IMR-90 (cell line): Measurements from ENCODE around the gene MRPS34. TPM values are rescaled to one million over a fixed set of nuclear protein-coding genes. Genes with fewer than 3 reads are reported as not detected.

Source experiments
- ATAC-seq: fragments of 200-7000 bp; cut with Tn5 transposase; 2 replicates; pipeline ENCODE4 v1.9.1; 2020; ENCODE audit warnings: low read depth, mild to moderate bottlenecking, moderate library complexity
- BruUV-seq: library from RNA; stranded (reverse); fragments of 400-500 nt; replicated peaks from 2 replicates; lab custom pipeline; 2021; lab: Mats Ljungman, UMichigan
- CTCF ChIA-PET: fragments of 300-600 bp; formaldehyde crosslinking; extraction: SDS; loops from one replicate; lab custom pipeline; 2021; ENCODE audit warnings: antibody characterized with exemption; lab: Yijun Ruan, JAX
- POLR2A ChIA-PET: fragments of 300-600 bp; sonication (Branson Sonifier 250); formaldehyde crosslinking; loops from one replicate; lab custom pipeline; 2022; ENCODE audit warnings: antibody characterized with exemption; ENCODE audit not compliant: unreplicated experiment; lab: Charles Lee
- DNase-seq: peaks from one replicate; pipeline ENCODE4 v3.0.0; 2013
- H2AFZ ChIP-seq: replicated peaks from 2 replicates; pipeline ENCODE3; 2013; ENCODE audit warnings: low read length, mild to moderate bottlenecking; ENCODE audit not compliant: poor library complexity
- H2AK5ac ChIP-seq: 2 replicates; pipeline ENCODE4 v1.6.1; 2013; ENCODE audit warnings: low read depth, low read length, inconsistent platforms
- H2AK9ac ChIP-seq: replicated peaks from 2 replicates; pipeline ENCODE3; 2013; ENCODE audit warnings: mild to moderate bottlenecking, low read depth, low read length, moderate library complexity; ENCODE audit not compliant: poor library complexity
- H2BK120ac ChIP-seq: 2 replicates; pipeline ENCODE4 v1.6.1; 2013; ENCODE audit warnings: low read depth, low read length, inconsistent platforms
- H2BK15ac ChIP-seq: 3 replicates; pipeline ENCODE4 v1.6.1; 2013; ENCODE audit warnings: low read depth, low read length, inconsistent platforms
- H2BK20ac ChIP-seq: 2 replicates; pipeline ENCODE4 v1.6.1; 2013; ENCODE audit warnings: low read depth, mild to moderate bottlenecking, inconsistent platforms, low read length, moderate library complexity
- H2BK5ac ChIP-seq: 2 replicates; pipeline ENCODE4 v1.6.1; 2013; ENCODE audit warnings: mild to moderate bottlenecking, low read depth, low read length, inconsistent platforms; ENCODE audit not compliant: poor library complexity, severe bottlenecking
- H3K14ac ChIP-seq: replicated peaks from 2 replicates; pipeline ENCODE4 v1.6.1; 2013; ENCODE audit warnings: low read depth, low read length, inconsistent platforms
- H3K18ac ChIP-seq: 2 replicates; pipeline ENCODE4 v1.6.1; 2013; ENCODE audit warnings: low read depth, low read length, control low read depth
- H3K23ac ChIP-seq: 2 replicates; pipeline ENCODE4 v1.6.1; 2013; ENCODE audit warnings: low read depth, low read length, inconsistent platforms
- H3K27ac ChIP-seq: 2 replicates; pipeline ENCODE4 v1.5.1; 2013; ENCODE audit warnings: mild to moderate bottlenecking, control low read depth, low read length; ENCODE audit not compliant: insufficient read depth
- H3K27me3 ChIP-seq: 2 replicates; pipeline ENCODE4 v1.6.1; 2013; ENCODE audit warnings: low read length; ENCODE audit not compliant: control insufficient read depth, insufficient read depth
- H3K36me3 ChIP-seq: 2 replicates; pipeline ENCODE4 v1.6.1; 2013; ENCODE audit warnings: low read length, mixed read lengths; ENCODE audit not compliant: control insufficient read depth, insufficient read depth
- H3K4ac ChIP-seq: 2 replicates; pipeline ENCODE4 v1.6.1; 2013; ENCODE audit warnings: low read depth, low read length, inconsistent platforms
- H3K4me1 ChIP-seq: 2 replicates; pipeline ENCODE4 v1.6.1; 2013; ENCODE audit warnings: low read length, mixed read lengths; ENCODE audit not compliant: control insufficient read depth, insufficient read depth
- H3K4me2 ChIP-seq: 2 replicates; pipeline ENCODE4 v1.6.1; 2013; ENCODE audit warnings: low read depth, mild to moderate bottlenecking, control low read depth, low read length, moderate library complexity
- H3K4me3 ChIP-seq: 2 replicates; pipeline ENCODE4 v1.5.1; 2013; ENCODE audit warnings: low read depth, mild to moderate bottlenecking, control low read depth, low read length, moderate library complexity; ENCODE audit not compliant: insufficient read depth
- H3K56ac ChIP-seq: 2 replicates; pipeline ENCODE4 v1.6.1; 2013; ENCODE audit warnings: low read length, inconsistent platforms; ENCODE audit not compliant: insufficient read depth; ENCODE audit errors: extremely low read depth
- H3K79me1 ChIP-seq, 2 experiments: 2 replicates each; pipeline ENCODE4 v1.6.1; 2013; ENCODE audit warnings: low read length in 2 of 2, inconsistent platforms in 1 of 2, low read depth in 1 of 2
- H3K9ac ChIP-seq: 2 replicates; pipeline ENCODE4 v1.6.1; 2013; ENCODE audit warnings: low read depth, low read length, control low read depth
- H3K9me1 ChIP-seq: 2 replicates; pipeline ENCODE4 v1.6.1; 2013; ENCODE audit warnings: low read length, inconsistent platforms; ENCODE audit not compliant: insufficient read depth
- H3K9me3 ChIP-seq: 2 replicates; pipeline ENCODE4 v1.6.1; 2013; ENCODE audit warnings: low read length; ENCODE audit not compliant: control insufficient read depth, insufficient read depth
- H4K20me1 ChIP-seq: 2 replicates; pipeline ENCODE4 v1.6.1; 2013; ENCODE audit warnings: low read length, inconsistent platforms; ENCODE audit not compliant: insufficient read depth
- H4K5ac ChIP-seq: 2 replicates; pipeline ENCODE4 v1.6.1; 2013; ENCODE audit warnings: mild to moderate bottlenecking, low read depth, low read length, control low read depth
- H4K8ac ChIP-seq, 2 experiments: 2 replicates each; pipeline ENCODE4 v1.6.1; 2013; ENCODE audit warnings: low read depth in 2 of 2, low read length in 2 of 2, control low read depth in 1 of 2, inconsistent platforms in 1 of 2
- H4K91ac ChIP-seq: 2 replicates; pipeline ENCODE4 v1.6.1; 2013; ENCODE audit warnings: low read depth, low read length, inconsistent platforms; ENCODE audit not compliant: insufficient read depth
- CHD1 ChIP-seq: IDR thresholded peaks from 2 replicates; pipeline ENCODE4 v1.6.1; 2012; ENCODE audit warnings: low read depth, low read length, improper control_type of control experiment
- ELK1 ChIP-seq: fragments of 150-350 bp; IDR thresholded peaks from 2 replicates; pipeline ENCODE4 v1.6.1; 2016; ENCODE audit warnings: low read depth, mild to moderate bottlenecking, low read length, moderate library complexity, borderline replicate concordance
- FOS ChIP-seq: fragments of 150-350 bp; IDR thresholded peaks from 2 replicates; pipeline ENCODE4 v1.6.1; 2016; ENCODE audit warnings: low read depth, low read length
- NFE2L2 ChIP-seq: fragments of 150-350 bp; IDR thresholded peaks from 2 replicates; pipeline ENCODE4 v1.6.1; 2016; ENCODE audit warnings: low read depth, mild to moderate bottlenecking, low read length
- SMC3 ChIP-seq: fragments of 150-350 bp; IDR thresholded peaks from 2 replicates; pipeline ENCODE4 v1.6.1; 2016; ENCODE audit warnings: low read depth, mild to moderate bottlenecking, antibody characterized with exemption, low read length, moderate library complexity
- WGBS, 2 experiments: methylation state at CpG; one replicate each; pipeline versions ENCODE4 v1.1.5 to v1.1.7; 2013; ENCODE audit warnings: missing lambda C conversion rate in 2 of 2; ENCODE audit not compliant: insufficient read length in 1 of 2; ENCODE audit errors: extremely low coverage in 2 of 2; 5-methylcytosine and 5-hydroxymethylcytosine counted together
- dilution Hi-C: fragments of 300-500 bp; cut with HindIII; formaldehyde crosslinking; loops from one replicate; pipeline ENCODE4 v1.14.3; 2018; ENCODE audit warnings: low sequenced_read_pairs; ENCODE audit not compliant: unreplicated experiment
- in situ Hi-C: fragments of 300-500 bp; cut with MboI; formaldehyde crosslinking; loops from 3 replicates; pipeline ENCODE4 v1.14.3; 2019; ENCODE audit warnings: low sequenced_read_pairs, inconsistent platforms, mixed read lengths
- intact Hi-C: fragments of 100-400 bp; cut with micrococcal nuclease; formaldehyde crosslinking; loops from 2 replicates; pipeline ENCODE4 v1.10.0; 2022
- polyA plus RNA-seq, 3 experiments: library from polyadenylated mRNA; depleted of rRNA; stranded (reverse); fragments of >200 nt; gene quantifications; 2 replicates each; pipeline ENCODE4 v1.2.3, GENCODE V29; 2012; ENCODE audit warnings: low replicate concordance in 1 of 3
- total RNA-seq: library from RNA; depleted of rRNA; stranded (reverse); fragments of >200 nt; gene quantifications from 2 replicates; pipeline ENCODE4 v1.2.3, GENCODE V29; 2012

MRPS34 gene
- total and polyA plus RNA-seq, 2 of the 4 experiments (the other 2 are of a cell fraction) = 68.5 to 80.4 TPM

DNA sequence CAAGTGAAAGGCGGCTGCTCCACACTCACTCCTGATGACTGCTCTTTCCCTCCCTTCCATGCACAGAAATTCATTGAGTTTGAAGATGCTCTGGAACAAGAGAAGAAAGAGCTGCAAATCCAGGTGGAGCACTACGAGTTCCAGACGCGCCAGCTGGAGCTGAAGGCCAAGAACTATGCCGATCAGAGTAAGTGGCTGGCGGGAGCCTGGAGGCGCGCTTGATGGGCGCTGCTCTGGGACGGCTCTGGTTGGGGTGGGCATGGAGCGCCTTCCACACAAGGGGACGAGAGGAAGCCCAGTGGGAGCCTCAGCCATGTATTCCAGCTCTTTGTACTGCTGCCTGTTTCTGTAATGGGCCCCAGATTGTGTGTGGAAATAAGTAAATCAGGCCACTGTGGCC lies 48.4 kb downstream of the MRPS34 start:
- dilution Hi-C loops (no loop called here), intact Hi-C loops (no loop called here), in situ Hi-C loops (no loop called here)
- Histone ChIP-seq H2AK9ac (no peak overlapping the region), H3K4me3 (no peak overlapping the region), H4K8ac (no peak overlapping the region), H2BK120ac (no peak overlapping the region), H3K56ac (no peak overlapping the region), H3K23ac (no peak overlapping the region), H3K9ac (no peak overlapping the region), H3K4me1 (peaks cover 8% of the 10 kb centered on the region), H3K4me2 (no peak overlapping the region), H3K36me3 (peaks cover 36% of the 10 kb centered on the region), H3K18ac (no peak overlapping the region), H3K27ac (no peak overlapping the region), H2BK15ac (no peak overlapping the region), H2BK5ac (no peak overlapping the region), H4K20me1 (peaks cover 55% of the 10 kb centered on the region), H3K4ac (no peak overlapping the region), H4K5ac (no peak overlapping the region), H2AFZ (no peak overlapping the region), H4K91ac (no peak overlapping the region), H2BK20ac (no peak overlapping the region), H3K27me3 (no peaks in the 10 kb centered on the region), H2AK5ac (no peak overlapping the region), H3K79me1 (peaks cover 21 to 73% of the 10 kb centered on the region in 2 experiments), H3K9me1 (peaks cover 8% of the 10 kb centered on the region), H3K9me3 (no peaks in the 10 kb centered on the region), H3K14ac (no peak overlapping the region)
- ATAC-seq (no peak), DNase-seq (no peak)
- BruUV-seq = no TSS peak
- TF ChIP-seq ELK1 (no peak), CHD1 (no peak), FOS (no peak), NFE2L2 (no peak), SMC3 (no peak)
- POLR2A ChIA-PET = no interaction called here
- CTCF ChIA-PET = no interaction called here
- WGBS, 2 experiments = 100% methylated on average over 5 of the region's 12 CpGs; no CpG with 5 or more reads in 1 of the 2 experiments
